DOHH2 (cell line): ENCODE results near the gene CCDC116.

Experiments used
- H3F3A ChIP-seq: fragments of 200-600 bp; sonication (generic), shearing (Covaris generic); 2 replicates; pipeline ENCODE4 v1.6.0; 2016; ENCODE audit warnings: antibody characterized with exemption, mild to moderate bottlenecking; ENCODE audit not compliant: control insufficient read depth, insufficient read depth
- H3K27ac ChIP-seq: fragments of 200-600 bp; sonication (generic); 2 replicates; pipeline ENCODE4 v1.5.1; 2014; ENCODE audit warnings: low read depth, mild to moderate bottlenecking, low read length, moderate library complexity
- H3K27me3 ChIP-seq: fragments of 200-600 bp; sonication (generic); 2 replicates; pipeline ENCODE4 v1.6.1; 2014; ENCODE audit warnings: mild to moderate bottlenecking, low read length, mixed read lengths; ENCODE audit not compliant: control insufficient read depth
- H3K36me3 ChIP-seq: fragments of 200-600 bp; sonication (generic); 2 replicates; pipeline ENCODE4 v1.6.1; 2014; ENCODE audit warnings: mild to moderate bottlenecking, low read length, moderate library complexity, mixed read lengths; ENCODE audit not compliant: control insufficient read depth
- H3K4me1 ChIP-seq: fragments of 200-600 bp; sonication (generic); 2 replicates; pipeline ENCODE4 v1.6.1; 2014; ENCODE audit warnings: mild to moderate bottlenecking, low read length, mixed read lengths; ENCODE audit not compliant: control insufficient read depth
- H3K4me2 ChIP-seq: fragments of 200-600 bp; sonication (generic); 2 replicates; pipeline ENCODE4 v1.6.0; 2014; ENCODE audit warnings: mild to moderate bottlenecking, low read length, moderate library complexity
- H3K4me3 ChIP-seq: fragments of 200-600 bp; sonication (generic); 2 replicates; pipeline ENCODE4 v1.5.1; 2014; ENCODE audit warnings: mild to moderate bottlenecking, low read length, mixed read lengths
- H3K79me2 ChIP-seq: fragments of 200-600 bp; sonication (generic); 2 replicates; pipeline ENCODE4 v1.6.1; 2014; ENCODE audit warnings: mild to moderate bottlenecking, low read length, mixed read lengths; ENCODE audit not compliant: control insufficient read depth
- H3K9me2 ChIP-seq: fragments of 200-600 bp; sonication (generic); replicated peaks from 2 replicates; pipeline ENCODE4 v1.6.1; 2014; ENCODE audit warnings: mild to moderate bottlenecking, low read length, mixed read lengths; ENCODE audit not compliant: control insufficient read depth
- H3K9me3 ChIP-seq: fragments of 200-600 bp; sonication (generic); 2 replicates; pipeline ENCODE4 v1.6.1; 2014; ENCODE audit warnings: antibody characterized with exemption, low read length, mixed read lengths; ENCODE audit not compliant: control insufficient read depth, insufficient read depth
- H4K20me1 ChIP-seq: fragments of 200-600 bp; sonication (generic); 2 replicates; pipeline ENCODE4 v1.6.0; 2014; ENCODE audit warnings: low read depth, mild to moderate bottlenecking, antibody characterized with exemption, low read length, moderate library complexity; ENCODE audit not compliant: control insufficient read depth, insufficient read depth
- CTCF ChIP-seq: fragments of 200-600 bp; sonication (generic); IDR thresholded peaks from one replicate; pipeline ENCODE4 v1.5.1; 2014; ENCODE audit warnings: antibody characterized with exemption, mild to moderate bottlenecking, low read depth, low read length; ENCODE audit not compliant: poor library complexity, severe bottlenecking
- EZH2phosphoT487 ChIP-seq: fragments of 200-600 bp; sonication (generic); IDR thresholded peaks from 2 replicates; pipeline ENCODE4 v1.6.1; 2017; ENCODE audit warnings: borderline replicate concordance, mild to moderate bottlenecking, antibody characterized with exemption, low read length, moderate library complexity, mixed read lengths

Gene CCDC116

GRCh38 chr22:21682385-21683175 lies 50.0 kb downstream of the CCDC116 start:
- no peak overlapping the region for H3K27ac ChIP-seq
- no peak for TF ChIP-seq CTCF
- TF ChIP-seq EZH2phosphoT487: no peak

GRCh38 chr22:21683401-21683811 lies 50.8 kb downstream of the CCDC116 start:
- Histone ChIP-seq H3K9me3 (no peaks in the 10 kb centered on the region), H4K20me1 (no peaks in the 10 kb centered on the region), H3K4me3 (no peak overlapping the region), H3K36me3 (peaks cover 51% of the 10 kb centered on the region), H3F3A (no peaks in the 10 kb centered on the region), H3K27me3 (no peaks in the 10 kb centered on the region), H3K4me1 (no peaks in the 10 kb centered on the region), H3K4me2 (no peak overlapping the region), H3K27ac (no peak overlapping the region), H3K9me2 (no peaks in the 10 kb centered on the region), H3K79me2 (no peaks in the 10 kb centered on the region)
- no peak for TF ChIP-seq CTCF
- no peak for TF ChIP-seq EZH2phosphoT487

More at GRCh38 chr22:21682385-21683175, 50.0 kb downstream of the CCDC116 start:
- H3K4me3 ChIP-seq: no peak overlapping the region
- H3K9me2 ChIP-seq: no peaks in the 10 kb centered on the region
- H3K27me3 ChIP-seq: no peaks in the 10 kb centered on the region
- no peak overlapping the region for H3K4me2 ChIP-seq
- H3K36me3 ChIP-seq: peaks cover 44% of the 10 kb centered on the region
- H3K4me1 ChIP-seq: no peaks in the 10 kb centered on the region
- H3K79me2 ChIP-seq: no peaks in the 10 kb centered on the region
- H3K9me3 ChIP-seq: no peaks in the 10 kb centered on the region
- H3F3A ChIP-seq: no peaks in the 10 kb centered on the region
- no peaks in the 10 kb centered on the region for H4K20me1 ChIP-seq

- Histone ChIP-seq H3K4me3 (no peak overlapping the region), H3K4me2 (no peak overlapping the region), H3F3A (no peaks in the 10 kb centered on the region), H3K79me2 (no peaks in the 10 kb centered on the region), H3K27me3 (no peaks in the 10 kb centered on the region), H3K9me2 (no peaks in the 10 kb centered on the region), H4K20me1 (no peaks in the 10 kb centered on the region), H3K9me3 (no peaks in the 10 kb centered on the region), H3K27ac (no peak overlapping the region), H3K36me3 (peaks cover 62% of the 10 kb centered on the region), H3K4me1 (no peaks in the 10 kb centered on the region)
- no peak for TF ChIP-seq CTCF
Observed at GRCh38 chr22:21684492-21685163, 52.1 kb downstream of the CCDC116 start.
